Tibial artery (tissue), 4 donors: ENCODE measurements around the gene KAT6B.

Experiments used
- DNase-seq, 2 donors: peaks; one replicate each; pipeline ENCODE4 v3.0.0-alpha.2; 2019
- H3K27ac ChIP-seq, 2 donors: fragments of 200-600 bp; sonication (generic) in 1 of 2; 1 replicate in 1 of 2; 2 replicates in 1 of 2; pipeline ENCODE4 v1.5.1; 2018 to 2019; ENCODE audit warnings: mild to moderate bottlenecking in 1 of 2
- H3K27me3 ChIP-seq, 2 donors: fragments of 200-600 bp; sonication (generic) in 1 of 2; one replicate each; pipeline versions ENCODE4 v1.5.1 to v1.6.0; 2016 to 2019
- H3K36me3 ChIP-seq, 3 donors: fragments of 200-600 bp; sonication (generic) in 2 of 3; one replicate each; pipeline ENCODE4 v1.5.1; 2016 to 2019; ENCODE audit warnings: mild to moderate bottlenecking in 2 of 3
- H3K4me1 ChIP-seq, 4 donors: fragments of 200-600 bp; sonication (generic) in 2 of 4; 1 replicate in 3 of 4; 2 replicates in 1 of 4; pipeline ENCODE4 v1.5.1; 2016 to 2019
- H3K4me3 ChIP-seq, 2 donors: fragments of 200-600 bp; sonication (generic) in 1 of 2; 1 replicate in 1 of 2; 2 replicates in 1 of 2; pipeline ENCODE4 v1.5.1; 2018 to 2019; ENCODE audit warnings: mild to moderate bottlenecking in 2 of 2
- H3K9me3 ChIP-seq, 3 donors: fragments of 200-600 bp; sonication (generic) in 1 of 3; one replicate each; pipeline ENCODE4 v1.5.1; 2016 to 2019
- CTCF ChIP-seq, 2 experiments: fragments of 200-600 bp in 1 of 2; fragments of 450-650 bp in 1 of 2; IDR thresholded peaks; one replicate each; pipeline ENCODE4 v1.5.1; 2017 to 2019; ENCODE audit warnings: antibody characterized with exemption in 2 of 2, mild to moderate bottlenecking in 1 of 2, moderate library complexity in 1 of 2
- intact Hi-C: fragments of 100-400 bp; cut with DNase I; formaldehyde crosslinking; loops from one replicate; pipeline ENCODE4 v1.15.0; 2023; ENCODE audit warnings: low total_unique reads

Gene KAT6B

GRCh38 chr10:74995806-74996205, 169.4 kb downstream of the KAT6B start:
- DNase-seq = no peak
- Histone ChIP-seq H3K27ac (no peak overlapping the region), H3K9me3 (no peaks in the 10 kb centered on the region), H3K4me1 (no peaks in the 10 kb centered on the region), H3K4me3 (no peak overlapping the region), H3K36me3 (peaks cover 14 to 36% (median 20%) of the 10 kb centered on the region in 3 donors), H3K27me3 (no peaks in the 10 kb centered on the region)
- no peak for TF ChIP-seq CTCF (IDR thresholded peaks at IDR 0.05)
- intact Hi-C loops = no loop called here

GRCh38 chr10:74997163-74997562, 170.8 kb downstream of the KAT6B start:
- Histone ChIP-seq H3K27ac (no peak overlapping the region), H3K4me1 (no peaks in the 10 kb centered on the region), H3K9me3 (no peaks in the 10 kb centered on the region), H3K36me3 (peaks cover 14 to 36% (median 24%) of the 10 kb centered on the region in 3 donors), H3K4me3 (no peak overlapping the region), H3K27me3 (no peaks in the 10 kb centered on the region)
- no peak for DNase-seq
- TF ChIP-seq CTCF (IDR thresholded peaks at IDR 0.05) = no peak
- intact Hi-C loops = no loop called here

- intact Hi-C loops = loop anchor here (10.0 kb wide), 1 partner anchor 126 kb away; no protein-coding TSS in a partner anchor
- H3K9me3 ChIP-seq = no peaks in the 10 kb centered on the region
- H3K27ac ChIP-seq = no peak overlapping the region
- no peak for DNase-seq
- TF ChIP-seq CTCF (IDR thresholded peaks at IDR 0.05) = no peak
- peaks cover 8 to 19% (median 9%) of the 10 kb centered on the region in 3 donors for H3K36me3 ChIP-seq
- no peaks in the 10 kb centered on the region for H3K27me3 ChIP-seq
- no peaks in the 10 kb centered on the region for H3K4me1 ChIP-seq
- H3K4me3 ChIP-seq = no peak overlapping the region
Observed at GRCh38 chr10:75000748-75001321, 174.4 kb downstream of the KAT6B start.

GRCh38 chr10:75001715-75002350, 175.4 kb downstream of the KAT6B start:
- no peaks in the 10 kb centered on the region for H3K4me1 ChIP-seq
- no peak overlapping the region for H3K27ac ChIP-seq
- intact Hi-C loops = loop anchor here (10.0 kb wide), 1 partner anchor 127 kb away; no protein-coding TSS in a partner anchor
- no peak for DNase-seq
- H3K36me3 ChIP-seq = peaks cover 9 to 20% (median 11%) of the 10 kb centered on the region in 3 donors
- no peaks in the 10 kb centered on the region for H3K27me3 ChIP-seq
- H3K9me3 ChIP-seq = no peaks in the 10 kb centered on the region
- no peak overlapping the region for H3K4me3 ChIP-seq
- no peak for TF ChIP-seq CTCF (IDR thresholded peaks at IDR 0.05)

- intact Hi-C loops = loop anchor here (10.0 kb wide), 1 partner anchor 128 kb away; no protein-coding TSS in a partner anchor
- TF ChIP-seq CTCF (IDR thresholded peaks at IDR 0.05) = no peak
- H3K4me1 ChIP-seq = no peaks in the 10 kb centered on the region
- no peak overlapping the region for H3K4me3 ChIP-seq
- DNase-seq = no peak
- no peak overlapping the region for H3K27ac ChIP-seq
- no peaks in the 10 kb centered on the region for H3K27me3 ChIP-seq
- H3K36me3 ChIP-seq = peaks cover 9 to 16% (median 11%) of the 10 kb centered on the region in 3 donors
- no peaks in the 10 kb centered on the region for H3K9me3 ChIP-seq
Observed at GRCh38 chr10:75002351-75002725, 175.9 kb downstream of the KAT6B start.
